ENCODE data around the gene NAT8. TPM values are rescaled to one million over a fixed set of nuclear protein-coding genes. Genes with fewer than 3 reads are reported as not detected.
A peak's percentile ranks its signal among the peaks of the same experiment; 100 is the strongest.
"Not testable (repeated sequence)": the region's sequence is repeated elsewhere in the genome, so short reads cannot be mapped to it uniquely, and the experiment has no call there.

The NAT8 gene
- polyA plus RNA-seq, 1 experiment: not detected

DNA sequence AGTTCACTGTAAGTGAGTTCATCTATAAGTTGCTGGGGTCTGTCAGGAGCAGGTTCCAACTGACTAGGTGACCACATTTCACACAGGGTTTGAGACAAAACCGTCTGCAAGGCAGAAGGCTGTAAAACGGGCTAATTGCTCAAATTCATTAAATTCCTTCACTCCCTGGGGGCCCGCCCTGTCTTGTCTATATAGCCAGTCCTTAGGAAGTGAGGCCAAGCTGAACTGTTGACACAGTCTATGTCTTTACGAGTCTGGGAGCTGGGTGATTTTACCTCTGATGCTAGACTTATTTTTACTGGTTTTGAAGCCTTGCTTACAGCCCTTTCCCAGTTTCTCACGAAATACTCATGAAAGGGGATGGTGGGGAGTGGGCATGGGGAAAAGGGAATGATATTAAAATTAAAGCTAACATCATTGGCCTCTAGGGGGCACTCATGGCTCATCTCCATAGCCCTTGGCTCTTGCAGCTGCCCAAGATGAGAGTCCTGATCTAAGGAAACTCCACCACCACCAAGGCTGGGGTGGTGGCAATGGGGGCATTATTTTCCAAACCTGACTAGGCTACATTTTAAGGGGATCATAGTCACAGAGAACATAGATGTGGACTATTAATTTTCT is 37.8 kb upstream of the NAT8 start:
- TF ChIP-seq, protein P1, sequence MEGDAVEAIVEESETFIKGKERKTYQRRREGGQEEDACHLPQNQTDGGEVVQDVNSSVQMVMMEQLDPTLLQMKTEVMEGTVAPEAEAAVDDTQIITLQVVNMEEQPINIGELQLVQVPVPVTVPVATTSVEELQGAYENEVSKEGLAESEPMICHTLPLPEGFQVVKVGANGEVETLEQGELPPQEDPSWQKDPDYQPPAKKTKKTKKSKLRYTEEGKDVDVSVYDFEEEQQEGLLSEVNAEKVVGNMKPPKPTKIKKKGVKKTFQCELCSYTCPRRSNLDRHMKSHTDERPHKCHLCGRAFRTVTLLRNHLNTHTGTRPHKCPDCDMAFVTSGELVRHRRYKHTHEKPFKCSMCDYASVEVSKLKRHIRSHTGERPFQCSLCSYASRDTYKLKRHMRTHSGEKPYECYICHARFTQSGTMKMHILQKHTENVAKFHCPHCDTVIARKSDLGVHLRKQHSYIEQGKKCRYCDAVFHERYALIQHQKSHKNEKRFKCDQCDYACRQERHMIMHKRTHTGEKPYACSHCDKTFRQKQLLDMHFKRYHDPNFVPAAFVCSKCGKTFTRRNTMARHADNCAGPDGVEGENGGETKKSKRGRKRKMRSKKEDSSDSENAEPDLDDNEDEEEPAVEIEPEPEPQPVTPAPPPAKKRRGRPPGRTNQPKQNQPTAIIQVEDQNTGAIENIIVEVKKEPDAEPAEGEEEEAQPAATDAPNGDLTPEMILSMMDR (IDR thresholded peaks at IDR 0.05; ENCODE audit: low read depth, low read length): peak; percentile 40
- H3K27me3 ChIP-seq (ENCODE audit: control insufficient read depth, insufficient read depth, low read length); POLR2A ChIA-PET: not testable (repeated sequence)

DNA sequence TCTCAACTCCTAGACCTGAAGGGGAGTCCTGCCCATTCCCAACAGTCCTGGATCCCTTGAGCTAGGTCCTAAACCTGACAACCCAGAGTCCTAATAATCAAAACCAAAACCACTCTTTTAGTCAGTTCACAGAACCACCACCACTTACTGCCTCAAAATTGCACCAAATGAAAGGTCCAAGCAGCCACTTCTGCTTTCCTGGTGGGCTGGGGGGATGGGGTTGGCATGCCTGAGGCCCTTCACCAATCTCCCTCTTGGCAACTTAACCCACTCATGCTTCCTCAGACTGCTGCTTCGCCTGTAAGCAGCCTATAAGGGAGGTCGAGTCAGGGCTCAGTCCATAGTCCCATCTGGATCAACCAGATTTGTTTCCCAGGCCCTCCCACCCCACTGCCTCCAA is 37.0 kb upstream of the NAT8 start:
- H3K27ac ChIP-seq (ENCODE audit: low read depth, low read length); H3K27me3 ChIP-seq (ENCODE audit: control insufficient read depth, insufficient read depth, low read length); H3K4me3 ChIP-seq (ENCODE audit: low read depth, low read length); H3K9me3 ChIP-seq (ENCODE audit: control insufficient read depth, insufficient read depth, low read length); DNase-seq (ENCODE audit: low read depth, low spot score); POLR2A ChIA-PET: not testable (repeated sequence)
- CTCF ChIA-PET: interaction anchor here (0.7 to 1.4 kb wide), 2 partner anchors 41 to 103 kb away, joined by 3 to 4 read pairs; no protein-coding TSS in a partner anchor

More for the DNA sequence above, 37.8 kb upstream of the NAT8 start:
- DNase-seq (ENCODE audit: low read depth, low spot score); H3K27ac ChIP-seq (ENCODE audit: low read depth, low read length); H3K4me3 ChIP-seq (ENCODE audit: low read depth, low read length); H3K9me3 ChIP-seq (ENCODE audit: control insufficient read depth, insufficient read depth, low read length): not testable (repeated sequence)
- CTCF ChIA-PET: interaction anchor here (0.7 to 1.4 kb wide), 8 partner anchors 9 to 655 kb away, joined by 3 to 4 read pairs (median 3); no protein-coding TSS in a partner anchor

DNA sequence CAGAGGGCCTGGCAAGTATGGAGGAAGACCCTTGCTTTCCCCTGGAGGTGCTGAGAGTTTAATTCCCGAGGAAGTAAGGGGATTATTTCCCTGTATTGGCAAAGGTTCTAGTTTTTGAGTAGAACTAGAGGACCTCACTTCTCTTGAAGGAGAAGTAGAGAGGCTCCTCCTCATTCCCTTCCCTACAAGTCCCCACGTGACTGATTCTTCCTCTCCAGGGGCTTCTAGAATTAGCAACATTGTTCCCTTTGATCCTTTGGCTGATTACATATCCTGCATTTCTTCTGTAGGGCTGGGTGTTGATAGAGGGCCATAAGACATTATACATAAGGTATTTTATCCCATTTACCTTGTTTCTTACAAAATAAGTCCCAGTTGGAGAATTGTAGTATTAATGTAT is 35.8 kb upstream of the NAT8 start:
- H3K27me3 ChIP-seq (ENCODE audit: control insufficient read depth, insufficient read depth, low read length); H3K4me3 ChIP-seq (ENCODE audit: low read depth, low read length); DNase-seq (ENCODE audit: low read depth, low spot score); H3K9me3 ChIP-seq (ENCODE audit: control insufficient read depth, insufficient read depth, low read length); POLR2A ChIA-PET; H3K27ac ChIP-seq (ENCODE audit: low read depth, low read length); CTCF ChIA-PET: not testable (repeated sequence)

DNA sequence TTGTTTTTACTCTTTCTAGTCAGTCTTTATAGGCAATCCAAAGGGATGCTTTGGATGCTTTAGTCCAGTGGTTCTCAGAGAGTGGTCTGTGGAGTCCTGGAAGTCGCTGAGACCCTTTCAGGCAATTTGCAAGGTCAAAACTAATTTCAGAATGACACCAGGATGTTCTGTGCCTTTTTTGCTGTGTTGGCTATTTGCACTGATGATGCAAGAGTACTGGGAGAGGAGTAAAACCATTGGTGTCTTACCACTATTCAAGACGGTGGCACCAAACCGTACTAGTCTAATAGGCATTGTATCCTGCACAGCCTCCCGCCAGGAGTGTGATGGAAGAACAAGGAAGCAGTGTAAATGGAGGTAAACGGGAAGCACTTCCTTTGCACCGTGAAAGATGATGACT is 34.0 kb upstream of the NAT8 start:
- CTCF ChIA-PET; POLR2A ChIA-PET; H3K9me3 ChIP-seq (ENCODE audit: control insufficient read depth, insufficient read depth, low read length); H3K27me3 ChIP-seq (ENCODE audit: control insufficient read depth, insufficient read depth, low read length); H3K4me3 ChIP-seq (ENCODE audit: low read depth, low read length); DNase-seq (ENCODE audit: low read depth, low spot score); H3K27ac ChIP-seq (ENCODE audit: low read depth, low read length): not testable (repeated sequence)

DNA sequence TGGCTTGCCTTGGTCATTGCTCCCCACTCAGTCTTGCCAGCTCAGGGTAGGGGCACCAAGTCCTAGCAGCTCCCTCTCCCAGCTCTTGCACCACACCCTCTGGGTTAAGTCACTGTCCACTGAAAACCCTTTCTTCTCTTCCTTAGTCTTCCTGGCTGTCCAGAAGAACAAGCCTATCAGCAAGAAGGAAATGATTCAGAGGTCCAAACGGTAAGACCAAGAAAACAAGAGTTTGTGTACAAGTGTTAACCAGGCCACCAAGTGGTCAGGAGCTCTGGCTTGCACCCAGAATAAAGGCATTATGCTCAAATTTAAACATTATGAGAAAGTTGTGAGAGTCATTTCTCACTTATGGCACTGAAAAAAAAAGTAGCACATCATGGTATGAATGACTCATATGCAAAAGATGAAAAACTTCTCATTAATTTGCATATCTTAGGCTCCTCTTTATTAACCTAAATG is 32.5 kb upstream of the NAT8 start:
- H3K9me3 ChIP-seq (ENCODE audit: control insufficient read depth, insufficient read depth, low read length); CTCF ChIA-PET; DNase-seq (ENCODE audit: low read depth, low spot score); H3K27me3 ChIP-seq (ENCODE audit: control insufficient read depth, insufficient read depth, low read length); POLR2A ChIA-PET; H3K27ac ChIP-seq (ENCODE audit: low read depth, low read length); H3K4me3 ChIP-seq (ENCODE audit: low read depth, low read length): not testable (repeated sequence)

DNA sequence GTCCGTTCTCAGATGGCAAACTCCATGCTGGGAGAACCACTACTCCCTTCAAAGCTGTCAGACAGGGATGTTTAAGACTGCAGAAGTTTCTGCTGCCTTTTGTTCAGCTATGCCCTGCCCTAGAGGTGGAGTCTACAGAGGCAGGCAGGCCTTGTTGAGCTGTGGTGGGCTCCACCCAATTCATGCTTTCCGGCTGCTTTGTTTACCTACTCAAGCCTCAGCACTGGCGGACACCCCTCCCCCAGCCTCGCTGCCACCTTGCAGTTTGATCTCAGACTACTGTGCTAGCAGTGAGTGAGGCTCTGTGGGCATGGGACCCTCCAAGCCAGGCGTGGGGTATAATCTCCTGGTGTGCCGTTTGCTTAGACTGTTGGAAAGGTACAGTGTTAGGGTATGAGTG is 27.8 kb upstream of the NAT8 start:
- CTCF ChIA-PET; H3K27ac ChIP-seq (ENCODE audit: low read depth, low read length); H3K27me3 ChIP-seq (ENCODE audit: control insufficient read depth, insufficient read depth, low read length); DNase-seq (ENCODE audit: low read depth, low spot score); H3K4me3 ChIP-seq (ENCODE audit: low read depth, low read length); H3K9me3 ChIP-seq (ENCODE audit: control insufficient read depth, insufficient read depth, low read length); POLR2A ChIA-PET: not testable (repeated sequence)

DNA sequence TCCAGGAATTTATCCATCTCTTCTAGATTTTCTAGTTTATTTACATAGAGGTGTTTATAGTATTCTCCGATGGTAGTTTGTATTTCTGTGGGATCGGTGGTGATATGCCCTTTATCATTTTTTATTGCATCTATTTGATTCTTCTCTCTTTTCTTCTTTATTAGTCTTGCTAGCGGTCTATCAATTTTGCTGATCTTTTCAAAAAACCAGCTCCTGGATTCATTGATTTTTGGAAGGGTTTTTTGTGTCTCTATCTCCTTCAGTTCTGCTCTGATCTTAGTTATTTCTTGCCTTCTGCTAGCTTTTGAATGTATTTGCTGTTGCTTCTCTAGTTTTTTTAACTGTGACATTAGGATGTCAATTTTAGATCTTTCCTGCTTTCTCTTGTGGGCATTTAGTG is 25.0 kb upstream of the NAT8 start:
- DNase-seq (ENCODE audit: low read depth, low spot score); H3K4me3 ChIP-seq (ENCODE audit: low read depth, low read length); POLR2A ChIA-PET; H3K27me3 ChIP-seq (ENCODE audit: control insufficient read depth, insufficient read depth, low read length); CTCF ChIA-PET; H3K9me3 ChIP-seq (ENCODE audit: control insufficient read depth, insufficient read depth, low read length); H3K27ac ChIP-seq (ENCODE audit: low read depth, low read length): not testable (repeated sequence)

DNA sequence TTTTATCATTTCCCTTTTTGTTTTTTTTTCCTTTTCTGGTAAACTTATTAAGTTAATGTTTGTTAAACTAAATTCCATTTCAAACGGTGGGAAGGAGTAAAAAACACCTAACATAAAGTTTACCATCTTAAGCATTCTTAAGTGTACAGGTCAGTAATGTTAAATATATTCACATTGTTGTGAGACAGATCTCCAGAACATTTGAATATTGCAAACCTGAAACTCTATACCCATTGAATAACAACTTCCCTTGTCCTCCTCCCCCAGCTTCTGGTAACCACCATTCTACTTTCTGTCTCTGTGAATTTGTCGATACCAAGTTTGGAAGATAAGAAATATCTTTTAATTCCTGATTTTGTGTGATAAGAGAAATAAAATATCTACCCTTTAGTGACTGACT is 12.0 kb upstream of the NAT8 start:
- TF ChIP-seq, protein P1 (IDR thresholded peaks at IDR 0.05; ENCODE audit: low read depth, low read length): no peak
- ChIA-PET POLR2A (no interaction called here), CTCF (no interaction called here)
- no peaks in the 10 kb centered on the region for H3K9me3 ChIP-seq (ENCODE audit: control insufficient read depth, insufficient read depth, low read length)
- no peak for DNase-seq (ENCODE audit: low read depth, low spot score)
- peaks cover 2% of the 10 kb centered on the region for H3K27me3 ChIP-seq (ENCODE audit: control insufficient read depth, insufficient read depth, low read length)
- H3K4me3 ChIP-seq (ENCODE audit: low read depth, low read length): no peak overlapping the region
- no peak overlapping the region for H3K27ac ChIP-seq (ENCODE audit: low read depth, low read length)

Measured in AG04450 (cell line).